ENCODE data around the gene NHEJ1. TPM values are rescaled to one million over a fixed set of nuclear protein-coding genes. Genes with fewer than 3 reads are reported as not detected.

The NHEJ1 gene
- total RNA-seq, 1 experiment from 2014 or later = 20.8 TPM

DNA sequence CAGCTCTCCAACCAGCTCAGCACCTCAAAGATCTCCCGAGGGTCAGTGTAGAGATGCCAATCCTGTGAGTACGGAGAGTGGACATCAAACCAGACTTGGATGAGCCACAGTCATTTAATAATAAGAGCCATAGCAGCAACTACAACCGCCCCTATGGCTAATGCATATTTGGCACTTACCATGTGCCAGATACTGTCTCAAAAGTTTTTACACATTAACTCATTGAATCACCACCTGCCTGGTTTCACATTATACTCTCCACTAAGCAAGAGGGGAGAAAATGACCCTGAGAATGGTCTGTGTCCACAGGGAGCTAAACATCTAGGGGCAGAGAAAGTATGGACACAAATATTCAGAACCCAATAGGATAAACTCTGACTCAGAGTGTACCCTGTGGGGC lies 13.5 kb upstream of the NHEJ1 start:
- H3K36me3 Mint-ChIP-seq (ENCODE audit: insufficient read depth in 1 of 3, low read depth in 3 of 3) = peaks cover 8 to 27% (median 24%) of the 10 kb centered on the region in 3 experiments
- H3K23ac ChIP-seq (ENCODE audit: insufficient read length, low read depth, low read length) = no peak overlapping the region
- H3K4ac ChIP-seq (ENCODE audit: low read depth, low read length) = no peak overlapping the region
- no peak overlapping the region for H3K4me2 ChIP-seq (ENCODE audit: insufficient read depth, insufficient read length, low read length)
- H3K27ac ChIP-seq (ENCODE audit: insufficient read length, low read depth, low read length) = no peak overlapping the region
- H4K8ac ChIP-seq (replicated peaks; ENCODE audit: insufficient read length, low read depth, low read length) = no peak overlapping the region
- H3K9ac ChIP-seq (ENCODE audit: extremely low read depth, insufficient read length, low read length) = no peak overlapping the region
- H2AFZ ChIP-seq (ENCODE audit: low read length) = no peak overlapping the region
- no peak overlapping the region for H2BK20ac ChIP-seq (ENCODE audit: low read depth, low read length, poor library complexity, severe bottlenecking)
- no peaks in the 10 kb centered on the region for H3K79me1 ChIP-seq (ENCODE audit: insufficient read depth, low read depth, low read length, poor library complexity, severe bottlenecking)
- no peak overlapping the region for H3K14ac ChIP-seq (ENCODE audit: insufficient read depth, low read length)
- no peaks in the 10 kb centered on the region for H4K20me1 ChIP-seq (ENCODE audit: control insufficient read depth, insufficient read depth, insufficient read length)
- no peak overlapping the region for H2BK12ac ChIP-seq (ENCODE audit: insufficient read length, low read depth, low read length)
- no CpG with 5 or more reads among the region's 3 CpGs for WGBS (ENCODE audit: extremely low coverage, insufficient read length, low lambda C conversion rate)
- H2BK5ac ChIP-seq (ENCODE audit: insufficient read length, low read length) = no peak overlapping the region
- peaks cover 15 to 19% of the 10 kb centered on the region in 2 experiments for H3K4me1 Mint-ChIP-seq
- no peaks in the 10 kb centered on the region for H3K27me3 ChIP-seq (ENCODE audit: insufficient read depth, low read length)
- no peaks in the 10 kb centered on the region for H3K79me2 ChIP-seq (ENCODE audit: insufficient read depth, low read length)
- no peak for DNase-seq
- H3K27me3 Mint-ChIP-seq (ENCODE audit: low read depth) = no peaks in the 10 kb centered on the region; the same call in 1 of the 2 replicates
- H3K4me3 Mint-ChIP-seq = no peak overlapping the region
- H4K91ac ChIP-seq (ENCODE audit: insufficient read length, low read depth, low read length) = no peak overlapping the region
- no peak overlapping the region for H2BK15ac ChIP-seq (ENCODE audit: low read depth, low read length)
- H2AK5ac ChIP-seq (ENCODE audit: insufficient read length, low read length) = no peak overlapping the region
- H3K56ac ChIP-seq (ENCODE audit: insufficient read length, low read depth, low read length) = no peak overlapping the region
- H3K9me3 ChIP-seq (ENCODE audit: control insufficient read depth, low read depth, low read length) = no peaks in the 10 kb centered on the region
- H3K9me3 Mint-ChIP-seq = no peaks in the 10 kb centered on the region; a peak in 2 of 5 replicates
- no peak overlapping the region for H3K27ac Mint-ChIP-seq
- H3K4me1 ChIP-seq (ENCODE audit: insufficient read depth, low read length) = 0 out of 2 replicates have a peak, but pooled peaks cover 3% of the 10 kb centered on the region
- no peak overlapping the region for H2BK120ac ChIP-seq (ENCODE audit: low read depth, low read length, poor library complexity, severe bottlenecking)
- H3T11ph ChIP-seq (ENCODE audit: low read length) = no peak overlapping the region
- H3K23me2 ChIP-seq (ENCODE audit: insufficient read length, low read depth, low read length, poor library complexity, severe bottlenecking) = peaks cover 20% of the 10 kb centered on the region
- H4K5ac ChIP-seq (ENCODE audit: insufficient read length, low read depth, low read length) = no peak overlapping the region
- H3K18ac ChIP-seq (ENCODE audit: insufficient read length, low read depth, low read length) = no peak overlapping the region
- TF ChIP-seq, protein P1, sequence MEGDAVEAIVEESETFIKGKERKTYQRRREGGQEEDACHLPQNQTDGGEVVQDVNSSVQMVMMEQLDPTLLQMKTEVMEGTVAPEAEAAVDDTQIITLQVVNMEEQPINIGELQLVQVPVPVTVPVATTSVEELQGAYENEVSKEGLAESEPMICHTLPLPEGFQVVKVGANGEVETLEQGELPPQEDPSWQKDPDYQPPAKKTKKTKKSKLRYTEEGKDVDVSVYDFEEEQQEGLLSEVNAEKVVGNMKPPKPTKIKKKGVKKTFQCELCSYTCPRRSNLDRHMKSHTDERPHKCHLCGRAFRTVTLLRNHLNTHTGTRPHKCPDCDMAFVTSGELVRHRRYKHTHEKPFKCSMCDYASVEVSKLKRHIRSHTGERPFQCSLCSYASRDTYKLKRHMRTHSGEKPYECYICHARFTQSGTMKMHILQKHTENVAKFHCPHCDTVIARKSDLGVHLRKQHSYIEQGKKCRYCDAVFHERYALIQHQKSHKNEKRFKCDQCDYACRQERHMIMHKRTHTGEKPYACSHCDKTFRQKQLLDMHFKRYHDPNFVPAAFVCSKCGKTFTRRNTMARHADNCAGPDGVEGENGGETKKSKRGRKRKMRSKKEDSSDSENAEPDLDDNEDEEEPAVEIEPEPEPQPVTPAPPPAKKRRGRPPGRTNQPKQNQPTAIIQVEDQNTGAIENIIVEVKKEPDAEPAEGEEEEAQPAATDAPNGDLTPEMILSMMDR (conservative IDR thresholded peaks at IDR 0.05) = no peak

All from H9 (cell line).